ENCODE measurements around the gene GRAMD2B. TPM values are rescaled to one million over a fixed set of nuclear protein-coding genes. Genes with fewer than 3 reads are reported as not detected.

The GRAMD2B gene
- total and polyA plus RNA-seq, 5 donors from 2014 or later, result 6.5 to 16.8 (median 8.1) TPM

GRCh38 chr5:126503602-126504104 is 80.4 kb downstream of the GRAMD2B start:
- no peaks in the 10 kb centered on the region for H3K9me3 Mint-ChIP-seq
- Histone ChIP-seq H3K27me3 (ENCODE audit: control insufficient read depth, insufficient read depth, low read length) (no peaks in the 10 kb centered on the region), H3K4me3 (ENCODE audit: low read depth, low read length) (no peak overlapping the region), H3K4me1 (ENCODE audit: control insufficient read depth, insufficient read depth, low read length, poor library complexity, severe bottlenecking) (peaks cover 5% of the 10 kb centered on the region), H3K36me3 (ENCODE audit: control insufficient read depth, insufficient read depth, low read length) (no peaks in the 10 kb centered on the region), H3K27ac (ENCODE audit: insufficient read depth, low read length, poor library complexity, severe bottlenecking) (no peak overlapping the region), H3K9me3 (ENCODE audit: control insufficient read depth in 2 of 2, low read length in 2 of 2) (no peaks in the 10 kb centered on the region)
- no peak overlapping the region for H3K4me3 Mint-ChIP-seq
- ATAC-seq (ENCODE audit: low read depth in 2 of 2) (peak; percentile 42 to 58), DNase-seq (peak in 1 of 3 donors; percentile 27)
- no peaks in the 10 kb centered on the region for H3K27me3 Mint-ChIP-seq
- peak overlapping the region; percentile 38 to 90 (median 62) for H3K27ac Mint-ChIP-seq
- H3K4me1 Mint-ChIP-seq, result peaks cover 9 to 42% (median 10%) of the 10 kb centered on the region in 4 donors
- peaks cover 3% of the 10 kb centered on the region for H3K36me3 Mint-ChIP-seq

DNA sequence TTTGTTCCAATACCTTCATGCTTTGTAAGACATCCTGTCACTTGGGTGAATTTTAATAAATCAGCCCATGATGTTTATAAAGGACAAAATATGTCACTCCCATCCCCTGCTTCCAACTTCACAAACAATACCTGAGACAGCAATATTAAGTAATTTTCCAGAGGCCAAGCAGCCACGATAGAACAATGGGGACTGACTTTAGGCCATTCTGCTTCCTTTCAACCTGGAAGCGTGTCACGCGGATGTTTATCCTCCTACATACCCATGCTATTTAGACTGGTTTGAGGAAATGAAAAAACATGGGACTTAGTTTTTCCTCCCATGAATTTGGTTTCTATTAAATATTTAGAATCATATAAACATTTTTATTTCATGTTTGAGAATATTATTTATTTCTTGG is 82.9 kb downstream of the GRAMD2B start:
- no peak overlapping the region for H3K4me3 ChIP-seq (ENCODE audit: low read depth, low read length)
- H3K27ac Mint-ChIP-seq, result no peak overlapping the region
- peaks cover 18% of the 10 kb centered on the region for H3K4me1 ChIP-seq (ENCODE audit: control insufficient read depth, insufficient read depth, low read length, poor library complexity, severe bottlenecking)
- H3K4me3 Mint-ChIP-seq, result no peak overlapping the region
- H3K27ac ChIP-seq (ENCODE audit: insufficient read depth, low read length, poor library complexity, severe bottlenecking), result no peak overlapping the region
- no peaks in the 10 kb centered on the region for H3K9me3 Mint-ChIP-seq
- H3K27me3 Mint-ChIP-seq, result no peaks in the 10 kb centered on the region
- no peaks in the 10 kb centered on the region for H3K9me3 ChIP-seq (ENCODE audit: control insufficient read depth in 2 of 2, low read length in 2 of 2)
- peaks cover 9 to 46% (median 20%) of the 10 kb centered on the region in 4 donors for H3K4me1 Mint-ChIP-seq
- H3K36me3 ChIP-seq (ENCODE audit: control insufficient read depth, insufficient read depth, low read length), result no peaks in the 10 kb centered on the region
- no peak for DNase-seq
- no peaks in the 10 kb centered on the region for H3K27me3 ChIP-seq (ENCODE audit: control insufficient read depth, insufficient read depth, low read length)
- ATAC-seq (ENCODE audit: low read depth in 2 of 2), result no peak
- peaks cover 3% of the 10 kb centered on the region for H3K36me3 Mint-ChIP-seq

DNA sequence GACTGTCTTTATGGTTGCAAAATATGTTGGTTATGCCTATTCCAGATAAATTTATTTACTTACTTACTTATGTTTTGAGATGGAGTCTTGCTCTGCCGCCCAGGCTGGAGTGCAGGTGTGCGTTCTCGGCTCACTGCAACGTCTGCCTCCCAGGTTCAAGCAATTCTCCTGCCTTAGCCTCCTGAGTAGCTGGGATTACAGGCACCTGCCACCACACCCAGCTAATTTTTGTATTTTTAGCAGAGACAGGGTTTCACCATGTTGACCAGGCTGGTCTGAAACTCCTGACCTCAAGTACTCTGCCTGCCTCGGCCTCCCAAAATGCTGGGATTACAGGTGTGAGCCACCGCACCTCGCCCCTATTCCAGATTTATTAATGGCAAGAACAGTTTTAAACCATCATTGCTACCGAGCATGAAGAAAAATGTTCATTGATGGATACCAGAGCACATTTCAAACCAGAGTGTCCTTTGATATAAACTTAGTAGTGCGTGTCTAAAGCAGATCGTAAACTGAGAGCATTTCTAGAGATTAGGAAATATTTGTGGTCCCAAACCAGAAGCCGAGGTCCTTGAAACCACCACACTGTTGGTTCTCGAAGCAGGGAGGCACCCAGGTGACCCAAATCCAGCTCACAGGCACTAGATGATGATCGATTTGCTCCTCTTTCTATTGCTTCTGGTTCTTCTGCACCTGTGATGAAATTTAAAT is 85.2 kb downstream of the GRAMD2B start:
- Mint-ChIP-seq H3K27me3 (no peaks in the 10 kb centered on the region), H3K9me3 (peaks cover 0 to 3% (median 0%) of the 10 kb centered on the region in 7 donors), H3K4me1 (peaks cover 9 to 48% (median 22%) of the 10 kb centered on the region in 4 donors), H3K4me3 (peak overlapping the region in 2 of 4 donors; percentile 61 to 78), H3K36me3 (no peaks in the 10 kb centered on the region), H3K27ac (peak overlapping the region; percentile 68 to 95 (median 86))
- peaks cover 18% of the 10 kb centered on the region for H3K4me1 ChIP-seq (ENCODE audit: control insufficient read depth, insufficient read depth, low read length, poor library complexity, severe bottlenecking)
- H3K9me3 ChIP-seq (ENCODE audit: control insufficient read depth in 2 of 2, low read length in 2 of 2), result no peaks in the 10 kb centered on the region
- peak in 1 of 3 donors; percentile 39 for DNase-seq
- ATAC-seq (ENCODE audit: low read depth in 2 of 2), result peak in 1 of 2 donors; percentile 17
- no peaks in the 10 kb centered on the region for H3K27me3 ChIP-seq (ENCODE audit: control insufficient read depth, insufficient read depth, low read length)
- H3K4me3 ChIP-seq (ENCODE audit: low read depth, low read length), result peak overlapping the region; percentile 72
- H3K36me3 ChIP-seq (ENCODE audit: control insufficient read depth, insufficient read depth, low read length), result no peaks in the 10 kb centered on the region
- no peak overlapping the region for H3K27ac ChIP-seq (ENCODE audit: insufficient read depth, low read length, poor library complexity, severe bottlenecking)

- peaks cover 0 to 3% (median 0%) of the 10 kb centered on the region in 7 donors for H3K9me3 Mint-ChIP-seq
- H3K9me3 ChIP-seq (ENCODE audit: control insufficient read depth in 2 of 2, low read length in 2 of 2), result no peaks in the 10 kb centered on the region
- H3K27ac Mint-ChIP-seq, result peak overlapping the region; percentile 68 to 95 (median 86)
- peaks cover 18% of the 10 kb centered on the region for H3K4me1 ChIP-seq (ENCODE audit: control insufficient read depth, insufficient read depth, low read length, poor library complexity, severe bottlenecking)
- H3K36me3 ChIP-seq (ENCODE audit: control insufficient read depth, insufficient read depth, low read length), result no peaks in the 10 kb centered on the region
- ATAC-seq (ENCODE audit: low read depth in 2 of 2) (peak; percentile 71 to 85), DNase-seq (peak in 1 of 3 donors; percentile 64)
- H3K4me1 Mint-ChIP-seq, result peaks cover 9 to 43% (median 22%) of the 10 kb centered on the region in 4 donors
- peak overlapping the region in 2 of 4 donors; percentile 61 to 78 for H3K4me3 Mint-ChIP-seq
- no peak overlapping the region for H3K27ac ChIP-seq (ENCODE audit: insufficient read depth, low read length, poor library complexity, severe bottlenecking)
- H3K27me3 ChIP-seq (ENCODE audit: control insufficient read depth, insufficient read depth, low read length), result no peaks in the 10 kb centered on the region
- H3K4me3 ChIP-seq (ENCODE audit: low read depth, low read length), result peak overlapping the region; percentile 72
- no peaks in the 10 kb centered on the region for H3K27me3 Mint-ChIP-seq
- no peaks in the 10 kb centered on the region for H3K36me3 Mint-ChIP-seq
Observed at GRCh38 chr5:126508962-126509279, 85.7 kb downstream of the GRAMD2B start.

- H3K27me3 Mint-ChIP-seq, result no peaks in the 10 kb centered on the region
- Histone ChIP-seq H3K4me1 (ENCODE audit: control insufficient read depth, insufficient read depth, low read length, poor library complexity, severe bottlenecking) (peaks cover 18% of the 10 kb centered on the region), H3K36me3 (ENCODE audit: control insufficient read depth, insufficient read depth, low read length) (no peaks in the 10 kb centered on the region), H3K4me3 (ENCODE audit: low read depth, low read length) (peak overlapping the region; percentile 72), H3K27me3 (ENCODE audit: control insufficient read depth, insufficient read depth, low read length) (no peaks in the 10 kb centered on the region), H3K27ac (ENCODE audit: insufficient read depth, low read length, poor library complexity, severe bottlenecking) (no peak overlapping the region), H3K9me3 (ENCODE audit: control insufficient read depth in 2 of 2, low read length in 2 of 2) (no peaks in the 10 kb centered on the region)
- peaks cover 0 to 3% (median 0%) of the 10 kb centered on the region in 7 donors for H3K9me3 Mint-ChIP-seq
- ATAC-seq (ENCODE audit: low read depth in 2 of 2) (no peak), DNase-seq (no peak)
- no peaks in the 10 kb centered on the region for H3K36me3 Mint-ChIP-seq
- H3K4me3 Mint-ChIP-seq, result peak overlapping the region in 2 of 4 donors; percentile 61 to 78
- peaks cover 9 to 43% (median 22%) of the 10 kb centered on the region in 4 donors for H3K4me1 Mint-ChIP-seq
- peak overlapping the region; percentile 68 to 95 (median 86) for H3K27ac Mint-ChIP-seq
Observed at GRCh38 chr5:126509339-126509738, 86.1 kb downstream of the GRAMD2B start.

GRCh38 chr5:126511961-126512360 is 88.8 kb downstream of the GRAMD2B start:
- no peak overlapping the region for H3K27ac ChIP-seq (ENCODE audit: insufficient read depth, low read length, poor library complexity, severe bottlenecking)
- H3K36me3 Mint-ChIP-seq, result no peaks in the 10 kb centered on the region
- H3K27ac Mint-ChIP-seq, result peak overlapping the region in 2 of 3 donors; percentile 69 to 78
- peaks cover 10% of the 10 kb centered on the region for H3K27me3 Mint-ChIP-seq
- H3K9me3 Mint-ChIP-seq, result peaks cover 0 to 3% (median 0%) of the 10 kb centered on the region in 7 donors
- no peaks in the 10 kb centered on the region for H3K27me3 ChIP-seq (ENCODE audit: control insufficient read depth, insufficient read depth, low read length)
- no peak overlapping the region for H3K4me3 Mint-ChIP-seq
- ATAC-seq (ENCODE audit: low read depth in 2 of 2), result no peak
- DNase-seq, result no peak
- no peak overlapping the region for H3K4me3 ChIP-seq (ENCODE audit: low read depth, low read length)
- no peaks in the 10 kb centered on the region for H3K36me3 ChIP-seq (ENCODE audit: control insufficient read depth, insufficient read depth, low read length)
- peaks cover 9 to 39% (median 21%) of the 10 kb centered on the region in 4 donors for H3K4me1 Mint-ChIP-seq
- H3K4me1 ChIP-seq (ENCODE audit: control insufficient read depth, insufficient read depth, low read length, poor library complexity, severe bottlenecking), result peaks cover 18% of the 10 kb centered on the region
- no peaks in the 10 kb centered on the region for H3K9me3 ChIP-seq (ENCODE audit: control insufficient read depth in 2 of 2, low read length in 2 of 2)

DNA sequence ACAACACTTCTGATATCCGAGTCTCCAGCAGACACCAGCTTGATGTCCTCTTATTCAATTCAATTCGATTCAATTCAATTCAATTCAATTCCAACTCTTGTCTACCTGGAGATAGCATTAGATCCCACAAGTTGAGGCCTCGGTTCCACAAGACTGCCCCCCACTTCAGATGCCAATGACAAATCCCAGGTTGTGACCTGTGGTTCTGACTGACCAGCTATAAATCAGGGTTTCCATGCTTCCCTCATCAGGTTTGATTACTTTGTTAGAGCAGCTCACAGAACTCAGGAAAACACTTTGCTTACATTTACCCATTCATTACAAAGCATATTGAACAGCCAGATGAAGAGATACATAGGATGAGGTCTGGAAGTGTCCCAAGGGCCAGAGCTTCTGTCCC is 89.2 kb downstream of the GRAMD2B start:
- Mint-ChIP-seq H3K4me1 (peaks cover 9 to 35% (median 20%) of the 10 kb centered on the region in 4 donors), H3K4me3 (no peak overlapping the region), H3K27me3 (peaks cover 10% of the 10 kb centered on the region), H3K27ac (peak overlapping the region in 1 of 3 donors; percentile 78), H3K36me3 (no peaks in the 10 kb centered on the region), H3K9me3 (peaks cover 0 to 3% (median 0%) of the 10 kb centered on the region in 7 donors)
- ATAC-seq (ENCODE audit: low read depth in 2 of 2), result no peak
- Histone ChIP-seq H3K27ac (ENCODE audit: insufficient read depth, low read length, poor library complexity, severe bottlenecking) (no peak overlapping the region), H3K4me3 (ENCODE audit: low read depth, low read length) (no peak overlapping the region), H3K27me3 (ENCODE audit: control insufficient read depth, insufficient read depth, low read length) (no peaks in the 10 kb centered on the region), H3K36me3 (ENCODE audit: control insufficient read depth, insufficient read depth, low read length) (no peaks in the 10 kb centered on the region), H3K9me3 (ENCODE audit: control insufficient read depth in 2 of 2, low read length in 2 of 2) (no peaks in the 10 kb centered on the region), H3K4me1 (ENCODE audit: control insufficient read depth, insufficient read depth, low read length, poor library complexity, severe bottlenecking) (peaks cover 18% of the 10 kb centered on the region)
- DNase-seq, result no peak

Measured in CD4-positive, CD25-positive, alpha-beta regulatory T cell (primary cell).